Osteocyte (in vitro differentiated cells): Measurements from ENCODE around the gene CEMIP. TPM values are rescaled to one million over a fixed set of nuclear protein-coding genes. Genes with fewer than 3 reads are reported as not detected.

Experiments used
- DNase-seq: peaks from one replicate; pipeline ENCODE4 v3.0.0; 2021; ENCODE audit warnings: mixed read lengths; ENCODE audit not compliant: unreplicated experiment; ENCODE audit errors: extremely low spot score
- H3K27ac Mint-ChIP-seq: one replicate; pipeline ENCODE4 v1.8.0; 2021; ENCODE audit warnings: mild to moderate bottlenecking, mixed read lengths; ENCODE audit not compliant: unreplicated experiment
- H3K27me3 Mint-ChIP-seq: one replicate; pipeline ENCODE4 v1.8.0; 2021; ENCODE audit warnings: mixed read lengths; ENCODE audit not compliant: unreplicated experiment
- H3K36me3 Mint-ChIP-seq: one replicate; pipeline ENCODE4 v1.8.0; 2021; ENCODE audit warnings: mixed read lengths; ENCODE audit not compliant: unreplicated experiment
- H3K4me1 Mint-ChIP-seq: one replicate; pipeline ENCODE4 v1.8.0; 2021; ENCODE audit warnings: mixed read lengths; ENCODE audit not compliant: unreplicated experiment
- H3K4me3 Mint-ChIP-seq: one replicate; pipeline ENCODE4 v1.8.0; 2021; ENCODE audit warnings: mild to moderate bottlenecking, moderate library complexity, mixed read lengths; ENCODE audit not compliant: unreplicated experiment
- H3K9me3 Mint-ChIP-seq: one replicate; pipeline ENCODE4 v1.8.0; 2021; ENCODE audit warnings: mixed read lengths; ENCODE audit not compliant: unreplicated experiment
- total RNA-seq: library from RNA; stranded (reverse); gene quantifications from 2 replicates; pipeline ENCODE4 v1.2.1, GENCODE V29; 2021
- TF ChIP-seq, protein P1 (sequence below): fragments of 200-600 bp; sonication (generic); IDR thresholded peaks from 2 replicates; pipeline ENCODE4 v1.5.0; 2021; ENCODE audit warnings: antibody characterized with exemption, mild to moderate bottlenecking, moderate library complexity

CEMIP gene
- total RNA-seq, 1 donor from 2014 or later = 445 TPM

DNA sequence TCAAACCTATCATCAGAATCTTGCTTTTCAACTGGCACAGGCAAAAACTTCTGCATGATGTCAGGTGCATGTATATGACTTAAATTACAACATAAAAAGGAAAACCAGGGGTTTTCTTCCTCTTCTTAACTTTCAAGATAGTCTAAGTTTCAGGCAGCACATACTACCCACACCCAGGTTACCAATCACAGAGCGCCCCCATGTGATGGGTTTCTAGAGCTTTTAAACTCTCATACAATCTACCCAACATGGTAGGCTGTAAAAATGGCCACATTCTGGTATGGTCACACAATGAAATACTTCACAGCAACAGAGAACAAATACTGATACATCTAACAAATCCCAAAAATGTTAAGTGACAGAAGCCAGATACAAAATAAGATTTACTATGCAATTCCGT lies 203.0 kb downstream of the CEMIP start:
- no peak overlapping the region for H3K27ac Mint-ChIP-seq
- no peaks in the 10 kb centered on the region for H3K9me3 Mint-ChIP-seq
- H3K4me1 Mint-ChIP-seq = peaks cover 56% of the 10 kb centered on the region

DNA sequence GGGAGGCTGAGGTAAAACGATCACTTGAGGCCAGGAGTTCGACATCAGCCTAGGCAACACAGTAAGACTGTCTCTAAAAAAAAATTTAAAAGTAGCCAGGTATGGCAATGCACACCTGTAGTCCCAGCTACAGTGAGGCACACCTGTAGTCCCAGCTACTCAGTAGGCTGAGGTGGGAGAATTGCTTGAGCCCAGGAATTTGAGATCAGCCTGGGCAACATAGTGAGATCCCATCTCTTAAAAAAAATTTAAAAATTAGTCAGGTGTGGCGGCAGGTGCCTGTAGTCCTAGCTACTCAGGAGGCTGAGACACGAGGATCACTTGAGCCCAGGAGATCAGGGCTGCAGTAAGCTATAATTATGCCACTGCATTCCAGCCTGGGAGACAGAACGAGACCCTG lies 203.7 kb downstream of the CEMIP start:
- TF ChIP-seq, protein P1, sequence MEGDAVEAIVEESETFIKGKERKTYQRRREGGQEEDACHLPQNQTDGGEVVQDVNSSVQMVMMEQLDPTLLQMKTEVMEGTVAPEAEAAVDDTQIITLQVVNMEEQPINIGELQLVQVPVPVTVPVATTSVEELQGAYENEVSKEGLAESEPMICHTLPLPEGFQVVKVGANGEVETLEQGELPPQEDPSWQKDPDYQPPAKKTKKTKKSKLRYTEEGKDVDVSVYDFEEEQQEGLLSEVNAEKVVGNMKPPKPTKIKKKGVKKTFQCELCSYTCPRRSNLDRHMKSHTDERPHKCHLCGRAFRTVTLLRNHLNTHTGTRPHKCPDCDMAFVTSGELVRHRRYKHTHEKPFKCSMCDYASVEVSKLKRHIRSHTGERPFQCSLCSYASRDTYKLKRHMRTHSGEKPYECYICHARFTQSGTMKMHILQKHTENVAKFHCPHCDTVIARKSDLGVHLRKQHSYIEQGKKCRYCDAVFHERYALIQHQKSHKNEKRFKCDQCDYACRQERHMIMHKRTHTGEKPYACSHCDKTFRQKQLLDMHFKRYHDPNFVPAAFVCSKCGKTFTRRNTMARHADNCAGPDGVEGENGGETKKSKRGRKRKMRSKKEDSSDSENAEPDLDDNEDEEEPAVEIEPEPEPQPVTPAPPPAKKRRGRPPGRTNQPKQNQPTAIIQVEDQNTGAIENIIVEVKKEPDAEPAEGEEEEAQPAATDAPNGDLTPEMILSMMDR = no peak

More for the DNA sequence above, 203.0 kb downstream of the CEMIP start:
- TF ChIP-seq, protein P1 = no peak
- H3K36me3 Mint-ChIP-seq = peaks cover 26% of the 10 kb centered on the region
- H3K4me3 Mint-ChIP-seq = no peak overlapping the region
- H3K27me3 Mint-ChIP-seq = no peaks in the 10 kb centered on the region
- no peak for DNase-seq

DNA sequence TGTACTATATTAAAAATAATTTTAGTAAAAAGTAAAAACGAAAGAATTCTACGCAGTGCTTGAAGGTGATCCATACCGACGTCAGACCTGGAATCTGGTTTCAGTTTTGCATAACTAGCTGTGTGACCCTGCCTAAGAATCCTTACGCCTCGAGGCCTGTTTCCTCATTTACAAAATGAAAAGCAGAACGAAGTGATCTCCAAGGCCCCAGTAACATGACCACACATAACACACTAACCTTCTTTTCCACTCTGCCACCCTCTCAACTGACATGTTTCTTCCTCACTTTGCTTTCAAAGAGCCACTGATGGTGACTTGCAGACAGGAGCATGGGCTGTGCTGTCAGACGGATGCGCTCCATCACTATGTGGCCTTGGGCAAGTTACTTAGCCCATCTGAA lies 205.7 kb downstream of the CEMIP start:
- H3K27me3 Mint-ChIP-seq = no peaks in the 10 kb centered on the region
- TF ChIP-seq, protein P1 = no peak
- peak overlapping the region; percentile 20 for H3K4me3 Mint-ChIP-seq
- peaks cover 48% of the 10 kb centered on the region for H3K4me1 Mint-ChIP-seq
- H3K9me3 Mint-ChIP-seq = no peaks in the 10 kb centered on the region
- H3K36me3 Mint-ChIP-seq = peaks cover 14% of the 10 kb centered on the region
- no peak for DNase-seq
- H3K27ac Mint-ChIP-seq = no peak overlapping the region

More for the DNA sequence above, 203.7 kb downstream of the CEMIP start:
- DNase-seq = no peak
- Mint-ChIP-seq H3K4me1 (peaks cover 51% of the 10 kb centered on the region), H3K36me3 (peaks cover 26% of the 10 kb centered on the region), H3K4me3 (no peak overlapping the region), H3K9me3 (no peaks in the 10 kb centered on the region), H3K27me3 (no peaks in the 10 kb centered on the region), H3K27ac (no peak overlapping the region)

DNA sequence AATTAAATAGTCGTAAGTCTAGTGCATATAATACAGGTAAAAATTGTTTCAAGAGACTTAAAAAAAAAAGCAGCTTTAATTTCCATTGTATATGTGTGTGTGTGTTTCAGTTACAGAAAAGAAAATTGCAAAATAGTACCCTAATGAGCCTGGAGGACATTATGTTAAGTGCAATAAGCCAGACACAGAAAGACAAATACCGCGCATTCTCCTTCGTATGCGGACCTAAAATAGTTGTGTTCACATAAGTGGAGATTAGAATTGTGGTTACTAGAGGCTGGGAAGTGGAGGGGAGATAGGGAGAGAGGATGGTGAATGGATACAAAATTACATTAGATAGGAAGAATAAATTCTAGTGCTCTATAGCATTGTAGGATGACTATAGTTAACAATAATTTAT lies 206.8 kb downstream of the CEMIP start:
- Mint-ChIP-seq H3K4me3 (no peak overlapping the region), H3K27me3 (no peaks in the 10 kb centered on the region), H3K4me1 (peaks cover 51% of the 10 kb centered on the region), H3K27ac (no peak overlapping the region), H3K9me3 (no peaks in the 10 kb centered on the region), H3K36me3 (peaks cover 5% of the 10 kb centered on the region)
- no peak for DNase-seq
- TF ChIP-seq, protein P1 = no peak

DNA sequence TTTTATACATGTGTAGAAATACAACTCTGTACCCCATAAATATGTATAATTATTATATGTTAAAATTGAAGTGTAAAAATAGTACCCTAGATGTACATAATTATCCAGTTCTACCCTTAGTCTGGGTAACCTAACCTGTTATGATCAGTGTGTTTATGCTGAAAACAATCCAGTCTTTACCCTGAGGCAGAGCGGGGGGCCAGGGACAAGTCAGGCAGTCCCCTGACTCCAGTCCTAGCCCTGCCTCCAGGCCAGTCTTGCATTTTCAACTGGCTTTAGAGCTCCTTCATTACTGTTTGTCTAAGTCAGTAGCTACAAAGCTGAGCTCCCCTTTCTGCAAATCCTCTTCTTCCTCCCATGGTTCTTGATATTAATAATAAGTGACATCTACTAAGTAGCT lies 207.3 kb downstream of the CEMIP start:
- TF ChIP-seq, protein P1 = no peak
- no peaks in the 10 kb centered on the region for H3K27me3 Mint-ChIP-seq
- no peak overlapping the region for H3K27ac Mint-ChIP-seq
- no peaks in the 10 kb centered on the region for H3K9me3 Mint-ChIP-seq
- no peak overlapping the region for H3K4me3 Mint-ChIP-seq
- peaks cover 5% of the 10 kb centered on the region for H3K36me3 Mint-ChIP-seq
- DNase-seq = no peak
- H3K4me1 Mint-ChIP-seq = peaks cover 57% of the 10 kb centered on the region
